Stimulated activated CD4-positive, alpha-beta T cell treated with anti-CD3 and anti-CD28 coated beads, TNF-alpha, amount 100 ng/mL, for 1 hour (primary cell): ENCODE measurements around the gene KSR1.
"Not testable (repeated sequence)": the region's sequence is repeated elsewhere in the genome, so short reads cannot be mapped to it uniquely, and the experiment has no call there.

Experiments used
- DNase-seq, 3 donors: peaks; one replicate each; pipeline ENCODE4 v3.0.0-alpha.2; 2020; ENCODE audit warnings: low read depth in 3 of 3, low spot score in 1 of 3

Gene KSR1

DNA sequence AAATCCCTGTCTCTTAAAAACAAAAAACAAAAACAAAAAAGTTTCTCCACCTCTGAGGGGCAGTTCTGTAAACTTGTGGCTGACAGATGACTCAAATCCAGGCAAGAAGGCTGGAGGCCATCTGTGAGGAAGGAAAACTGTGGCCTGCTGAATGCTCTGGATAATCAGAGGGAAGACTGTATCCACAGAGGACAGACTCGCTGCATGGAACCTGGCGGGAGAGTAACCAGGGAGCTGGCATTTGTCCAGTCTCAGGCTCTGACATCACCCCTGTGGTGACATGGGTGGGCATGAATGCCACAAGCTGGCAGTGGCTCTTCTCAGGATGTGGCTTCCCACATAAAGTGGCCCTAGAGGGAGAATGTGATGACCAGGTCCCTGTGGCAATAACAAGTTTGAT lies 2.8 kb upstream of the KSR1 start:
- no peak for DNase-seq

GRCh38 chr17:27454089-27454488 lies 2.2 kb upstream of the KSR1 start:
- no peak for DNase-seq

GRCh38 chr17:27455236-27455913 lies 873 bp upstream of the KSR1 start:
- DNase-seq = no peak

DNA sequence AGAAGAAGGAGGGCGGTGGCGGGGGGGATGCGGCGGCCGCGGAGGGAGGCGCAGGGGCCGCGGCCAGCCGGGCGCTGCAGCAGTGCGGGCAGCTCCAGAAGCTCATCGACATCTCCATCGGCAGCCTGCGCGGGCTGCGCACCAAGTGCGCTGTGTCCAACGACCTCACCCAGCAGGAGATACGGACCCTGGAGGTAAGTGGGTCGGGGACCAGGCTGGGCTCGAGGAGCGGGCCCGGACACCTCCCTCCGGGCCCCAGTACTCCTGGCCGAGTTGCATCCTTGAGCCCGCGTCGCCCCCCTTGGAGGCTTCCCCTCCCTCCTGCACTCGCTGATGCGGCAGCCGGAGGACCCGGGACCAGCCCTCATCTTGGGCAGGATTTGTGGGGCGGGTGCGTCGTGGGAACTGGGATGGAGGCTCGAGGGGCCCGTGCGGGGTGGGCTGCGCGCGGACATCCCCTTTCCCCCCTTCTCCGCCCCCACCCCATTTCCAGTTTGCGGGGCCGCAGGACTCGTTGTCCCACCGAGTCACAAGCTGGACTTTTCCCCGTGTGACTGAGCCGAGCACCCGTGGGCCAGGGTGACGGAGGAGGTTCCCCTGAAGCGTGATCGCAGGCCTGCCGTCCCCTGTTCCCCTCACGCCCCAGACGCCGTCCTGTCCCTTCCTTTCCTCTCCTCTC lies 572 bp downstream of the KSR1 start:
- peak in 1 of 3 donors; percentile 12 for DNase-seq

GRCh38 chr17:27457360-27457715 lies 1.1 kb downstream of the KSR1 start:
- DNase-seq = no peak

DNA sequence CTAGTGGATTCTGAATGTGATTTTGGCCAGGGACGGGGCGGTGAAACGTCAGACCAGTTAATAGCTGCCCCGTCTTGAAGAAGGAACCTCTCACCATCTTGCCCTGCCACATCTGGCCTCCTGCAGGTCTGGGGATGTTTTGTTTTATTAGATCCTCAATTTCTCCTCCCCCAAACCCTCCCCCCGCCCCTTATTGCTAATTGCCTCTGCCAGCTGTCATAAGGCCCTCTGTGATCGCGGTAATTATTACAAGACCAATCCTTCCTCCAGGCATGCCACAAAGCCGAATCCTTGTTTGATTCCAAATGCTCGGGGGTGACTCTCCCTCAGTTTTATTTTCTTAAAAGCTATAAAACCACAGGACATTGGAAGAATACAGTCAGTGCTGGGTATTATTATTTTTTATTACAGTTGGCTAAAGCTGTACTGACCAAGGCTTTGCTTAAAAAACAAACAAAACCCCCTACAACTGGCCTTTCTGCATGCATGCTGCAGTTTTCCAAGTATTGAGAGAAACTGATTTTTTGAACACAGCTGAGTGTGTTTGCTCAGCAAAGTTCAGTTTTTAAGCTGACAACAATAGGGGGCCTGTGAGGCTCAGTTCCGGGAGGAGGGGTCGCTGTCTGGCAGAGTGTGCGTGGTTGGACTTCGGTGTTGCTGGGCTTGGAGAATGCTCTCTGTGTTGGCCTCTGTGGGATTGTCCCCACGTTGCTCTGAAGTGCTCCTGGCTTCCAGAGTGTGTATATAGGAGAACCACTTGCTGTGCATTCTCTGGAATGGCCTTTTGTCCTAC lies 1.7 kb downstream of the KSR1 start:
- DNase-seq = no peak

DNA sequence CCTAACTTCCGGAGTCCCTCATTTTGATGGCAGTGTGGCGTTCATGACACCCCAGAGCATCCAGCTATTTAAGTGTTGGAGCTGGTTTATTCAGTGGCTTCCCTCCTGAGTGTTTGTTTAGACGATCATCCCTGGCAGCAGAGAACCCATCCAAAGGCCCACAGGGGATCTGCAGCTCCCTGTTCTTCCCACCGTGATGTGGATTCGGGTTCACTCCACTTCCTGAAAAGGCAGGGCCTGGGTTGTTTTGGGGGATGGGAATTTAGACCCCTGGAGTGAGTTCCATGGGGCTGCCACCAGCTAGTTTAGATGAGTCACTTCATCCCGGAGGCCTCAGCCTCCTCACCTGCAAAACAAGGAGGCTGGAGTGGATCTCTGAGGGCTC lies 2.3 kb downstream of the KSR1 start:
- DNase-seq = no peak

GRCh38 chr17:27459433-27459832 lies 3.2 kb downstream of the KSR1 start:
- no peak for DNase-seq

DNA sequence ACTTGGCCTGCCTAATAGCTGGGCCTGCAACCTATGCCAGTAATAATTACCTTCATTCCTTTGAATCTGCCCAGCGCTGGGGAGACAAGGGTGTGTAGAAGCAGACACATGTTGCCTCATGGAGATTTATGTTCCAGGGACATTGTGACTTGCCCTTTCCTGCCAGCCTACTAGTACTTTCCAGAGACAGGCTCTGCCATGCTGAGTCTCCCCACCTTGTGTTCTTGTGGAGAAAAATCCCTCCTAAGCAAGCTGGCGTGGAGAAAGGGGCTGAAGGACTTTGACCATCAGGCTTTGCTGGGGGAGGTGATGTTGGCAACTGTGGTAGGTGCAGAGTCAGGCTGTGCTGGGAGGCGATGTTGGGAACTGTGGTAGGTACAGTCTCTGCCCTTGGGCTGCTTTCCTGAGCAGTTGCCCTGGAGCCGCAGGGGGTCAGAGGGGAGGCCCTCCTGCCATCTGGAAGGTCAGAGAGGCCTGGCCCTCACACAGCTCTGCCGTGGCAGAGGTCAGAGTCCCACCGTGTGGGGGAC lies 4.0 kb downstream of the KSR1 start:
- no peak for DNase-seq

GRCh38 chr17:27461192-27461859 lies 5.1 kb downstream of the KSR1 start:
- DNase-seq = no peak

- DNase-seq = no peak
Measured at GRCh38 chr17:27462149-27462548, 5.9 kb downstream of the KSR1 start.

DNA sequence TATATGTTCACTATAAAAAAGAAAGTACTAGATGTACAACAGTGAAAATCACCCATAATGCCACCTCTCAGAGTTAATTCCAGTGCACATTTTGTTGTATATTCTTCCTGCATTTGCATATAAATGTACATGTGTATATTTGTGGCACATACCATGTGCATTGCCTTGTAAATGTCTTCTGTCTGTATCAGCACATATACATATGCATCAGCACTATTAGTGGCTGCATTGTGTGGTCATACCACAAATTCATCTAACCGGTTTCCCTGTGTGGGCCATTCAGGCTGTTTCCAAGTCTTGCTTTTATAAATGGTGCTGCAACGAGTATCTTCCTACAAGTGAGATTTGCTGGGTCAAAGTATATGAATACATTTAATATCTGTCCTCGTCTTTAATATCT lies 6.5 kb downstream of the KSR1 start:
- DNase-seq = no peak

GRCh38 chr17:27463235-27463677 lies 7.0 kb downstream of the KSR1 start:
- DNase-seq = no peak

- not testable (repeated sequence) for DNase-seq
Measured at GRCh38 chr17:27464019-27464418, 7.8 kb downstream of the KSR1 start.

DNA sequence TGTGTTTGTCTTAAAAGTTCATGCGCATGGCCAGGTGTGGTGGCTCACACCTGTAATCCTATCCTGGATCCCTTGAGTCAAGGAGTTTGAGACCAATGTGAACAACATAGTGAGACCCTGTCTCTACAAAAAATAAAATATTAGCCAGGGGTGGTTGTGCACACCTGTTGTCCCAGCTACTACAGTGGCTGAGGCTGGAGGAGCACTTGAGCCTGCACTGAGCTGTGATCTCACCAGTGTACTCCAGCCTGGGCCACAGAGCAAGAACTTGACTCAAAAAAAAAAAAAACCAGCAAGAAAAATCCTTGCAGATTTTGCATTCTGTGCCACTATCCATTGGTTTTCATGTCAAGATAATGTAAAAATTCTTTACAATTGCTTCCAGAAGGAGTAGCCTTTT lies 8.2 kb downstream of the KSR1 start:
- DNase-seq = no peak

- not testable (repeated sequence) for DNase-seq
Measured at GRCh38 chr17:27465875-27466274, 9.6 kb downstream of the KSR1 start.

DNA sequence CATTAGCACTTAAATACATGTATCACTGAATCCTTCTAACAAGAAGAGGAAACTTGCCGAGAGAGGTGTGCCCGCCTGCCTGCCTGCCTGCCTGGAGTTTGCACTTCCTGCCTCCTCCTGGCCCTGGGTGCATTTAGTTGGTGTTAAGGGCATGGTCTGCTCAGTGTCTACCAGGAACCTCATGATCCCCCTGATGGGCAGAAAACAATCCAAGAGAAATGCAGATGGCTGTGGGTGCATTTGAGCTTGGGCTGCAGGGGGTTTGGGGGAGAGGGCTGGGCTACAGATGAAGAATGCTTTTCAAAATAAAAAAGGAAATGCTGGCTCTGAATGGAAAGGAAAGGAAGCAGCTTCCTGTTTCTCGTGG lies 10.1 kb downstream of the KSR1 start:
- no peak for DNase-seq

- peak in 1 of 3 donors; percentile 49 for DNase-seq
Measured at GRCh38 chr17:27466743-27467375, 10.6 kb downstream of the KSR1 start.

GRCh38 chr17:27469256-27469655 lies 13.0 kb downstream of the KSR1 start:
- no peak for DNase-seq

GRCh38 chr17:27471321-27472269 lies 15.3 kb downstream of the KSR1 start:
- DNase-seq = peak in 2 of 3 donors; percentile 28 to 55
